Epidermal melanocyte (primary cell): Measurements from ENCODE around the gene KDM7A.

Experiments used
- DNase-seq: peaks from one replicate; pipeline ENCODE4 v3.0.0; 2011; ENCODE audit warnings: low spot score; ENCODE audit not compliant: insufficient read length

KDM7A gene

GRCh38 chr7:140085447-140085846 lies 91.3 kb downstream of the KDM7A start:
- DNase-seq, result no peak

- no peak for DNase-seq
Measured at GRCh38 chr7:140084972-140085371, 91.8 kb downstream of the KDM7A start.

- no peak for DNase-seq
Measured at GRCh38 chr7:140084142-140084655, 92.6 kb downstream of the KDM7A start.

DNA sequence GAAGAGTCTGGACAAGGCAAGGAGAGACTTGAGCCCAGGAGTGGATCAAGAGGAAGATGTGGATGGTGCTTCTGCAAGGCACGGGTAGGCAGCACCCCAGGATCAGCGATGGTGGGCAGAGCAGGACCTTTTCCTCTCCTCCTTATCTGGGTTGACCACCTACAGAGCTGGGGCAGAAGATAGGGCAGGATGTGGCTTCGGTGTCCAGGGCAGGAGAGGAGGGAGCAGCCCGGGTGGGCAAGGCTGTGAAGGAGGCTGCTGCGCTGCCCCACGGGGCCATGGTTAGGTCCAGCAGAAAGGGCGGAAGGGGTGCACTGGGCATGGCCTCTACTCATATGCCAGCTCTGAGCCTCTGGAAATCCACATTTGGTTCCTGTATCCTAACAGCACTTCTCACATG lies 94.0 kb downstream of the KDM7A start:
- DNase-seq, result no peak

GRCh38 chr7:140081774-140082425 lies 94.9 kb downstream of the KDM7A start:
- DNase-seq, result no peak

DNA sequence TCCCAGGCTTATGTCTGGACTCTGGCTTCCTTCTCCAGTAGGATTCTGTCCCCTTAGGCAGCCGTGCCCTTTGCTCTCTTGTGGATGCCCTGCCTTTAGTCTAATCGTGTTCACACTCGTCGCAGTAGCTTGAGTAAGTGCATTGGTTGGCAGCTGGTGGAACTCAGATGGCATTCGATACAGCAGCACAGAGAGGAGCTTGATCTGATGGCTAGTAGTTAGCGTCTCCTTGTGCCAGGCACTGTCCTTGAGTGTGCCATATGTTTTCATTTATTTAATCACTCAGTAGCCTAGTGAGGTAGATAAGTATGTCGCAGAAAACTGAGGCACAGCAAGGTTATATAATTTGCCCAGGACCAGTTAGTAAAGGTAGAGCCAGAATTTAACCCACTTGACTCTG lies 95.9 kb downstream of the KDM7A start:
- DNase-seq, result no peak

- no peak for DNase-seq
Measured at GRCh38 chr7:140079121-140079536, 97.7 kb downstream of the KDM7A start.

DNA sequence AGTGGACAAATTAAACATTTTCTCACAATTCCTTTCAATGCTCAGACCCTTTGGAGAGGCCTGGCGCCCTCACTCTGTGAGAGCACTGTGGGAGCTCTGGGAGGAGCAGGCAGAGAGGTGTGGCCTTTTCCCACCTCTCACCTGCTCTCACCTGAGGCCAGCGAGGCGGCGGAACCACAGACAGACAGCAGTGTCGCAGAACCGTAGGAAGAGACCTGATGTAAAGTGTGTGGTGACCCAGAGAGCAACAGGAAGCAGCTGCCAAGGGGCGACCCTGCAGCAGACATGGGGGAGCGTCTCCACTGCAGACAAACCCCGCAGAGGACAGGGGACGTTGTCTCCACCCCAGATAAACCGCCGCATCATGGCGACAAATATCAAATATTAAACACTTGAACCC lies 98.4 kb downstream of the KDM7A start:
- no peak for DNase-seq

DNA sequence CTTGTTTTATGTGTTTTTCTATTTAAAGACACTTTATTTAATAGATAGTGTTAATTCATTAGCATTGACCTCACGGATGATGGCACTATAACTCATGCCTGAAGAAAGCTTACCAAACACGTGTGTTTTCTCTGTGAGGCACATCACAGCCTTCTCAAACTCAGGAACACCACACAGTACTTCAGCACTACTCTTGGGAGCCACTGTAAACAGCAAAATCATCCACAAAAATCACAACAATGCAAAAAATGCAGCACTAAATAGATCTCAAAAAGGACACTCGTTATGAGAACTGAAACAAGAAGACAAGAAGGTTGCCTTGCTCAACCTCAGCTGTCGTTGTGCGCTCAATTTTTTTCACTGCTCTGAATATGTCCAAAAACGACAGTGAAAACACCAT lies 102.0 kb downstream of the KDM7A start:
- DNase-seq, result no peak

GRCh38 chr7:140070546-140070945 lies 106.2 kb downstream of the KDM7A start:
- no peak for DNase-seq

GRCh38 chr7:140069298-140069949 lies 107.4 kb downstream of the KDM7A start:
- DNase-seq, result no peak

- DNase-seq, result no peak
Measured at GRCh38 chr7:140068033-140068432, 108.8 kb downstream of the KDM7A start.

GRCh38 chr7:140067052-140067451 lies 109.7 kb downstream of the KDM7A start:
- no peak for DNase-seq

GRCh38 chr7:140062528-140063299 lies 114.1 kb downstream of the KDM7A start, which contains the start of gene PARP12:
PARP12 (minus strand) TSS chr7:140062951; CDS start chr7:140062847, 104 bp downstream.
- DNase-seq, result no peak

GRCh38 chr7:140062118-140062527 lies 114.7 kb downstream of the KDM7A start:
- no peak for DNase-seq

DNA sequence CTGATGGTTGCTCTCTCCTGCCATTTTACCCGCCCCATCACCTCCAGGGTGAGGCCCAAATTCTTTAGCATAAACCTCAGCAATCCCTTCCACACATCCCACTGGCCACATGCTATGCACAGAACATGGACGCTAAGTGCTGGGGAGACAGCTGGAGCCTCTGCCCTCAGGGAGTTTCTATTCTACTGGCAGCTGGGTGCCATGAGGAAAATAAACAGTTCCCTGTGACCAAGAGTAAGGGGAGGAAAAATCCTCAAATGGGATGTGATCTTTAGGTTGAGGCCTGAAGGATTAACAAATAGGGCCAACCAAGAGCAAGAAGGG lies 115.2 kb downstream of the KDM7A start:
- no peak for DNase-seq

DNA sequence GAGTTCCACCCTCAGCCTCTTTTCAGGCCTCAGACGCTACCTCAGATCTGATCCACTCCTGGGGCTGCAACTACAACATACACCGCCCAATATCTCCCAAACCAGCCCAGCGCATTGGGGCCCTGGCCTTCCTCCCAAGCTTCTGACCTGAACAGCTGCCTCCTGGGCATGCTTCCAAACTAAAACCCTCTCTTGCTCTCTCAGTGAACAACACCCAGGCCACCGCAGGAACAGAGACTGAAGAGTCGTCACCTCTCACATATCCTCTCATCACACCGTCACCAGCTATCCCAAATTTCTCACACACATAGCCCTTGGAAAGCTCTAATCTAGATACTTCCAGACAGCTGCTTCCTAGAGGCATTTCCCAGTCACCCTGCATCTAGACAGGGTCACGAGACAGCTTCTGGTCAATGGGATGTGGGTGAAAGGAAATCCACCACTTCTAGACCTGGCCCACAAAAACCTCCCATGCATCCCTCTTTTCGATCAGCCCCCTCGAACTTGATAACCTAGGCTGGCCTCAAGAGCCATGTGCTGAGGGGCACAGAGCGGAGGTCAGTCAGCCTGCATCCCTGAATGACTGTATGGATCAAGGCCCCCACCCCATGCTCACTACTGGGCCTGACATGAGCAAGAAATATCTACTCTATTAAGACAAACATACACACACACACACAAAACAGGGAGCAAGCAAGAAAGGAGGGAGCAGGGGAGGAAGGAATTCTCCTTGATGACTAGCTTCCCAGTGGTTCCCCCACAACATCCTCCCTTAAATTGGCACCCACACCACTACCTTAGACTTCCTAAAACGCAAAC lies 115.8 kb downstream of the KDM7A start:
- DNase-seq, result no peak

- no peak for DNase-seq
Measured at GRCh38 chr7:140060243-140060630, 116.5 kb downstream of the KDM7A start.

- DNase-seq, result no peak
Measured at GRCh38 chr7:140059273-140060242, 117.2 kb downstream of the KDM7A start.

- DNase-seq, result no peak
Measured at GRCh38 chr7:140058517-140058916, 118.3 kb downstream of the KDM7A start.
